ENCODE results near the gene NPTX2.

Gene NPTX2

DNA sequence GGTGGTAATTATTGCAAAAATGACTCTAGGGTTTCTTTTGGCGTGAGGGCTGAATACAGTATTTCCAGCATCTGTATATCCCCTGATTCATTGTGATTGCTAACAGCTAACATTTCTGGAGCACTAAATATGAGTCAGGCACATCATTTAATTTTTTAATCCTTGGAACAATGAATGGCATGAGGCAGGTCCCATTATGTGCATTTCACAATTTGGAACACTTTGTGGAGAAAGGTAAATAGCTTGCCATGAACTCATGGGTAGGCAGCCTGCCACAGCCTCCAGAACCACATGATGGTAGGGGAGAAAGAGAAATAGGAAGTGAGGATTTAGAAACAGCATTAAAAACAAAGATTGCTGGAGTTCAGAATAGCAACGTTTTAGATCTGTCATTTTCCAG lies 1.7 kb downstream of the NPTX2 start:
- H3K27ac ChIP-seq (ENCODE audit: low read length): no peak overlapping the region
- H2AFZ ChIP-seq (ENCODE audit: low read depth, low read length): no peak overlapping the region
- no peak overlapping the region for H3K4me3 ChIP-seq (ENCODE audit: low read length)
- peaks cover 7% of the 10 kb centered on the region; the same call in 1 of the 2 replicates for H3K27me3 ChIP-seq (ENCODE audit: low read depth, low read length)
- H3K36me3 ChIP-seq (replicated peaks; ENCODE audit: low read depth, low read length): no peaks in the 10 kb centered on the region
- TF ChIP-seq EZH2phosphoT487 (IDR thresholded peaks at IDR 0.05; ENCODE audit: low read depth): no peak
- TF ChIP-seq, protein P1, sequence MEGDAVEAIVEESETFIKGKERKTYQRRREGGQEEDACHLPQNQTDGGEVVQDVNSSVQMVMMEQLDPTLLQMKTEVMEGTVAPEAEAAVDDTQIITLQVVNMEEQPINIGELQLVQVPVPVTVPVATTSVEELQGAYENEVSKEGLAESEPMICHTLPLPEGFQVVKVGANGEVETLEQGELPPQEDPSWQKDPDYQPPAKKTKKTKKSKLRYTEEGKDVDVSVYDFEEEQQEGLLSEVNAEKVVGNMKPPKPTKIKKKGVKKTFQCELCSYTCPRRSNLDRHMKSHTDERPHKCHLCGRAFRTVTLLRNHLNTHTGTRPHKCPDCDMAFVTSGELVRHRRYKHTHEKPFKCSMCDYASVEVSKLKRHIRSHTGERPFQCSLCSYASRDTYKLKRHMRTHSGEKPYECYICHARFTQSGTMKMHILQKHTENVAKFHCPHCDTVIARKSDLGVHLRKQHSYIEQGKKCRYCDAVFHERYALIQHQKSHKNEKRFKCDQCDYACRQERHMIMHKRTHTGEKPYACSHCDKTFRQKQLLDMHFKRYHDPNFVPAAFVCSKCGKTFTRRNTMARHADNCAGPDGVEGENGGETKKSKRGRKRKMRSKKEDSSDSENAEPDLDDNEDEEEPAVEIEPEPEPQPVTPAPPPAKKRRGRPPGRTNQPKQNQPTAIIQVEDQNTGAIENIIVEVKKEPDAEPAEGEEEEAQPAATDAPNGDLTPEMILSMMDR (IDR thresholded peaks at IDR 0.05; ENCODE audit: low read depth, low read length): no peak
- no peaks in the 10 kb centered on the region for H3K9me3 ChIP-seq (ENCODE audit: insufficient read depth, low read length)
- H4K20me1 ChIP-seq (ENCODE audit: insufficient read depth, low read length): no peaks in the 10 kb centered on the region
- peaks cover 5% of the 10 kb centered on the region; the same call in 1 of the 2 replicates for H3K4me1 ChIP-seq (ENCODE audit: low read length)
- peak overlapping the region; percentile 13; the same call in 1 of the 2 replicates for H3K4me2 ChIP-seq (ENCODE audit: low read length)
- H3K79me2 ChIP-seq (ENCODE audit: low read length): no peaks in the 10 kb centered on the region
- no peak overlapping the region for H3K9ac ChIP-seq (ENCODE audit: low read length)

DNA sequence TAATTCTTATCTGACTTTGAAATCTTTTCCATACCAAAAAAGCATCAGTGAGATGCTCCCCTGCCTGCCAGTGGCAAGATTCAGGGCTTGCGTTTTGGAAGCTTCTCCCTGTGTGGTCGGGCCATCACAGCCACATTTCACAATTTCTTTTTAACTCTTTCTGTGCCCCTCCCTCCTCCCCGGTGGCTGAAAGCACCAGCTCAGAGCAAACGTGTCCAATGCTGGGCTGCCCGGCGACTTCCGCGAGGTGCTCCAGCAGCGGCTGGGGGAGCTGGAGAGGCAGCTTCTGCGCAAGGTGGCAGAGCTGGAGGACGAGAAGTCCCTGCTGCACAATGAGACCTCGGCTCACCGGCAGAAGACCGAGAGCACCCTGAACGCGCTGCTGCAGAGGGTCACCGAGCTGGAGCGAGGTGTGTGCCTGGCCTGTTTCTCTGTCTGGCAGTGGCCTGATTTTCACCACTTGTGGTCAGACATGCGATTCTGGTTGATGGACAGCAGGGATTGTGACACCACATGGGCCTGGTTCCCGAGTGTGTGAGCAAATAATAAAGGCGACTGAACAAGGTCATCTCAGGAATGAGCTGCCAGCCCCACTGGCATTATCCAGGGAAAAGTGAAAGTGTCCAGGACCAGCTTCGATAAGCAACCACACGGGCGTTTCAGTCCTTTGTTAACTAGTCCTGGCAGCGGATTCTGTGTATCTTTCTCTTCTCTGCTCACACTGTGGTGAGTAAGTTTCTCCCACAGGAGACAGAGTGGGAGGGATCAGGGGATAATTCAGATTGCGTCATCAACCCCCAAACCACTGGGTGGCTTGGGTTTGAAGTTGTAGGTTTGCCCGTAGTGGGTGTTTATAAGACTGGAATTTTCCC lies 2.6 kb downstream of the NPTX2 start:
- H3K4me3 ChIP-seq (ENCODE audit: low read length): no peak overlapping the region
- no peaks in the 10 kb centered on the region for H4K20me1 ChIP-seq (ENCODE audit: insufficient read depth, low read length)
- no peak overlapping the region for H3K9ac ChIP-seq (ENCODE audit: low read length)
- peak overlapping the region; percentile 13; the same call in 1 of the 2 replicates for H3K4me2 ChIP-seq (ENCODE audit: low read length)
- H3K36me3 ChIP-seq (replicated peaks; ENCODE audit: low read depth, low read length): no peaks in the 10 kb centered on the region
- no peak overlapping the region for H2AFZ ChIP-seq (ENCODE audit: low read depth, low read length)
- no peaks in the 10 kb centered on the region for H3K79me2 ChIP-seq (ENCODE audit: low read length)
- H3K27me3 ChIP-seq (ENCODE audit: low read depth, low read length): peaks cover 4% of the 10 kb centered on the region; the same call in 1 of the 2 replicates
- TF ChIP-seq EZH2phosphoT487 (IDR thresholded peaks at IDR 0.05; ENCODE audit: low read depth): no peak
- TF ChIP-seq, protein P1 (IDR thresholded peaks at IDR 0.05; ENCODE audit: low read depth, low read length): no peak
- no peaks in the 10 kb centered on the region for H3K9me3 ChIP-seq (ENCODE audit: insufficient read depth, low read length)
- peaks cover 5% of the 10 kb centered on the region; the same call in 1 of the 2 replicates for H3K4me1 ChIP-seq (ENCODE audit: low read length)
- no peak overlapping the region for H3K27ac ChIP-seq (ENCODE audit: low read length)

DNA sequence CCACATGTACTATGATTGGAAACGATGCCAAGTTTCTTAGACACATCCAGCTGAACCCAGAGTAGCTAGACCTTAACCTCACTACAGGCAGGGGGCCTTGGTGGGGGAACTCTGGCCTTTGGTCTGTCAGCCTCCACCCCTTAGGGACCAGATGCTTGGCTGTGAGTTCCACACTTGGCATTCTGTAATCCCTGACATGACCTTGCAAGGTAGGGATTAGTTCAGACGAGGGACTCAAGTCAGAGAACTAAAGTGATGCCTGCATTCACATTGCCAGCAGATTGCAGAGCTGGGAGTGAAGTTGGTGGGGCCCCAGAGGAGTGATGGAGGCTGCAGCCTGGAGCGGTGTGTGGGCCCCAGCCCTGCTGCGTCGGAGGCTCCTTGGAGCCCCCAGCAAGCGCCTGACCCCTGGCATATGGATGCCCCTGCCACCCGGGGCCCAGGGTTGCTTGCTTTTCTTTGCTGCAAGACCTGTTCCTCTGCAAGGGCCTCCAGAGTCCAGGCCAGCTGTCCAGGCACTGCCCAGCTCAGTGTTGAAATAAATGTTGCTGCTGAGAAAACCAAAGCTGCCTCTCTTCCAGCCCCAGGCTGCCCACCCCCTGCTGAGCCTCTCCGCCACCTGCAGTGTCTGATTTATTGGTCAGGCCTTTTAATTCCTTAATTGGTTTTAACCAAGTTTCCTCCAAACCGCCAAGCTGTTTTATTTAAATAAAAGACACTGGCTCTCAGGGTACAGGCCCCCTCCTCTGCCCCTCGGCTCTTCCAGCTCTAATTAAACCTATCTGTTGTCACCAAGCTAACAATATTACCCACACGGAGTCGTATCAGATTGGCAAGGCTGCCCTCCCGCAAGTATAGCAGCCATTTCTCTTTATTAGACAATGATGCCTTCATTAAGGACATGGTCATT lies 4.7 kb downstream of the NPTX2 start:
- peaks cover 5% of the 10 kb centered on the region; the same call in 1 of the 2 replicates for H3K4me1 ChIP-seq (ENCODE audit: low read length)
- TF ChIP-seq EZH2phosphoT487 (IDR thresholded peaks at IDR 0.05; ENCODE audit: low read depth): no peak
- TF ChIP-seq, protein P1 (IDR thresholded peaks at IDR 0.05; ENCODE audit: low read depth, low read length): no peak
- no peaks in the 10 kb centered on the region for H3K9me3 ChIP-seq (ENCODE audit: insufficient read depth, low read length)
- H3K27me3 ChIP-seq (ENCODE audit: low read depth, low read length): peaks cover 4% of the 10 kb centered on the region; the same call in 1 of the 2 replicates
- no peaks in the 10 kb centered on the region for H3K79me2 ChIP-seq (ENCODE audit: low read length)
- no peak overlapping the region for H3K4me3 ChIP-seq (ENCODE audit: low read length)
- no peak overlapping the region for H3K9ac ChIP-seq (ENCODE audit: low read length)
- no peak overlapping the region for H3K27ac ChIP-seq (ENCODE audit: low read length)
- no peak overlapping the region for H3K4me2 ChIP-seq (ENCODE audit: low read length)
- no peaks in the 10 kb centered on the region for H3K36me3 ChIP-seq (replicated peaks; ENCODE audit: low read depth, low read length)
- H2AFZ ChIP-seq (ENCODE audit: low read depth, low read length): no peak overlapping the region
- H4K20me1 ChIP-seq (ENCODE audit: insufficient read depth, low read length): no peaks in the 10 kb centered on the region
